HEK293T (cell line): ENCODE measurements around the gene TRAF2.

Experiments used
- BHLHE40 ChIP-seq: fragments of 450-650 bp; IDR thresholded peaks from 2 replicates; pipeline ENCODE4 v1.6.1; 2016; ENCODE audit warnings: mild to moderate bottlenecking, moderate library complexity, borderline replicate concordance
- ELF4 ChIP-seq: fragments of 450-650 bp; IDR thresholded peaks from 2 replicates; pipeline ENCODE4 v1.6.1; 2017; ENCODE audit warnings: antibody characterized with exemption
- FOXA1 ChIP-seq: fragments of 450-650 bp; IDR thresholded peaks from 2 replicates; pipeline ENCODE4 v1.6.1; 2016; ENCODE audit warnings: mild to moderate bottlenecking
- FOXK2 ChIP-seq: fragments of 450-650 bp; IDR thresholded peaks from 2 replicates; pipeline ENCODE4 v1.6.1; 2016; ENCODE audit warnings: mild to moderate bottlenecking
- FOXM1 ChIP-seq: fragments of 450-650 bp; IDR thresholded peaks from 2 replicates; pipeline ENCODE4 v1.6.1; 2017; ENCODE audit warnings: mild to moderate bottlenecking, borderline replicate concordance
- HDGF ChIP-seq: fragments of 450-650 bp; IDR thresholded peaks from 2 replicates; pipeline ENCODE4 v1.6.1; 2017; ENCODE audit warnings: antibody characterized with exemption, borderline replicate concordance
- LEF1 ChIP-seq: fragments of 450-650 bp; IDR thresholded peaks from 2 replicates; pipeline ENCODE4 v1.6.1; 2017; ENCODE audit warnings: mild to moderate bottlenecking, borderline replicate concordance
- NFRKB ChIP-seq: fragments of 450-650 bp; IDR thresholded peaks from 2 replicates; pipeline ENCODE4 v1.6.1; 2016; ENCODE audit warnings: mild to moderate bottlenecking, moderate library complexity
- SP1 ChIP-seq: fragments of 450-650 bp; IDR thresholded peaks from 2 replicates; pipeline ENCODE4 v1.6.1; 2017
- SUZ12 ChIP-seq: fragments of 450-650 bp; IDR thresholded peaks from 2 replicates; pipeline ENCODE4 v1.6.1; 2016; ENCODE audit warnings: mild to moderate bottlenecking
- TARDBP ChIP-seq: fragments of 450-650 bp; IDR thresholded peaks from 2 replicates; pipeline ENCODE4 v1.6.1; 2016
- ZNF384 ChIP-seq: fragments of 450-650 bp; IDR thresholded peaks from 2 replicates; pipeline ENCODE4 v1.6.1; 2016
- TF ChIP-seq, protein P1 (sequence below): fragments of 450-650 bp; IDR thresholded peaks from 2 replicates; pipeline ENCODE4 v1.6.1; 2016

DNA sequence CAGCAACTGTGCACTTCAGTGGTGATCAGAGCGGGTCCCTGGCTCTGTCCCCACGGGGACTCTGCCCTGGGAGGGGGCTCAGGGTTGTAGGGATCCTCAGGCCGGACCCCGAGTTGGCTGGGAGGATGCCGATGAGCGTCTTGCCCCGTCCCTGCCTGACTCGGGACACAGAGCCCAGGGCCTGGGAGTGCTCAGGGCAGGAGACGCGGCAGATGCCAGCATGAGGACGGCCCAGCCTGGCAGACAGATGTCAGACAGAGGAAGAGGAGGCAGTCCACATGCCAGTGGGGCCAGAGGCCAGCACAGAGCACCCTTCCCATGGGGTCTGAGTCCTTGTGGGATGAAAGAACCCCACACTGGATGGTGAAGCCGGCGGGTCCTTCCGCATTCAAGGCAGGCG is 77.0 kb downstream of the TRAF2 start:
- TF ChIP-seq HDGF (no peak), SUZ12 (no peak), ELF4 (no peak), BHLHE40 (no peak), TARDBP (no peak), FOXM1 (no peak), FOXK2 (no peak), LEF1 (no peak), FOXA1 (no peak), ZNF384 (no peak), SP1 (no peak), NFRKB (no peak)
- TF ChIP-seq, protein P1, sequence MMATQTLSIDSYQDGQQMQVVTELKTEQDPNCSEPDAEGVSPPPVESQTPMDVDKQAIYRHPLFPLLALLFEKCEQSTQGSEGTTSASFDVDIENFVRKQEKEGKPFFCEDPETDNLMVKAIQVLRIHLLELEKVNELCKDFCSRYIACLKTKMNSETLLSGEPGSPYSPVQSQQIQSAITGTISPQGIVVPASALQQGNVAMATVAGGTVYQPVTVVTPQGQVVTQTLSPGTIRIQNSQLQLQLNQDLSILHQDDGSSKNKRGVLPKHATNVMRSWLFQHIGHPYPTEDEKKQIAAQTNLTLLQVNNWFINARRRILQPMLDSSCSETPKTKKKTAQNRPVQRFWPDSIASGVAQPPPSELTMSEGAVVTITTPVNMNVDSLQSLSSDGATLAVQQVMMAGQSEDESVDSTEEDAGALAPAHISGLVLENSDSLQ: no peak
